HEK293 (cell line): Measurements from ENCODE around the gene CLSTN1.

Experiments
- CTCF ChIP-seq: fragments of 450-650 bp; formaldehyde crosslinking; IDR thresholded peaks from 2 replicates; pipeline ENCODE4 v1.5.1; 2016; ENCODE audit warnings: missing biosample characterization, missing genetic modification characterization
- ZBTB1 ChIP-seq: fragments of 450-650 bp; formaldehyde crosslinking; IDR thresholded peaks from 2 replicates; pipeline ENCODE4 v1.5.1; 2016; ENCODE audit warnings: missing biosample characterization, missing genetic modification characterization
- ZBTB26 ChIP-seq: fragments of 450-650 bp; formaldehyde crosslinking; optimal IDR thresholded peaks from 2 replicates; pipeline ENCODE3; 2016; ENCODE audit warnings: missing biosample characterization, mild to moderate bottlenecking, missing genetic modification characterization
- ZNF274 ChIP-seq, 2 experiments: fragments of 200-500 bp in 1 of 2; fragments of 450-650 bp in 1 of 2; sonication (Bioruptor generic) in 1 of 2; formaldehyde crosslinking in 1 of 2; IDR thresholded peaks; 2 replicates each; pipeline versions ENCODE4 v1.5.1 to v1.6.1; 2014 to 2016; ENCODE audit warnings: borderline replicate concordance in 1 of 2, inconsistent platforms in 1 of 2, low read length in 1 of 2, missing biosample characterization in 1 of 2, missing genetic modification characterization in 1 of 2
- ZNF423 ChIP-seq: fragments of 450-650 bp; formaldehyde crosslinking; IDR thresholded peaks from 2 replicates; pipeline ENCODE4 v1.5.1; 2016; ENCODE audit warnings: missing biosample characterization, missing genetic modification characterization
- ZNF76 ChIP-seq: fragments of 450-650 bp; formaldehyde crosslinking; IDR thresholded peaks from 2 replicates; pipeline ENCODE4; 2016; ENCODE audit warnings: low read depth, missing biosample characterization, missing genetic modification characterization, borderline replicate concordance

GRCh38 chr1:9859281-9860014 lies 35.7 kb upstream of the CLSTN1 start:
- no peak for TF ChIP-seq ZNF423 (tag by site-specific recombination)
- no peak for TF ChIP-seq ZBTB26
- TF ChIP-seq ZNF76 (tag by site-specific recombination): no peak
- TF ChIP-seq ZNF274 (IDR thresholded peaks at IDR 0.05; ENCODE audit: low read length): no peak
- TF ChIP-seq ZNF274 (tag by site-specific recombination; IDR thresholded peaks at IDR 0.05; ENCODE audit: borderline replicate concordance): no peak
- TF ChIP-seq ZBTB1: no peak
- no peak for TF ChIP-seq CTCF (tag by site-specific recombination)
